Measurements from ENCODE around the gene NTM.

Gene NTM

GRCh38 chr11:131546218-131546895 lies 175.9 kb downstream of the NTM start:
- no peak overlapping the region for H3K4me3 ChIP-seq (replicated peaks in 1 of 2; ENCODE audit: low read depth in 2 of 2, low read length in 2 of 2)
- no peak for DNase-seq (ENCODE audit: low read depth in 2 of 2)

GRCh38 chr11:131549099-131549498 lies 178.7 kb downstream of the NTM start:
- H3K4me3 ChIP-seq (replicated peaks in 1 of 2; ENCODE audit: low read depth in 2 of 2, low read length in 2 of 2): no peak overlapping the region
- no peak for DNase-seq (ENCODE audit: low read depth in 2 of 2)
- TF ChIP-seq CTCF (IDR thresholded peaks at IDR 0.05; ENCODE audit: low read depth, low read length): no peak

More at GRCh38 chr11:131546218-131546895, 175.9 kb downstream of the NTM start:
- no peak for TF ChIP-seq CTCF (IDR thresholded peaks at IDR 0.05; ENCODE audit: low read depth, low read length)

GRCh38 chr11:131549770-131550169 lies 179.4 kb downstream of the NTM start:
- no peak for DNase-seq (ENCODE audit: low read depth in 2 of 2)
- TF ChIP-seq CTCF (IDR thresholded peaks at IDR 0.05; ENCODE audit: low read depth, low read length): no peak
- no peak overlapping the region for H3K4me3 ChIP-seq (replicated peaks in 1 of 2; ENCODE audit: low read depth in 2 of 2, low read length in 2 of 2)

- no peak for DNase-seq (ENCODE audit: low read depth in 2 of 2)
- H3K4me3 ChIP-seq (replicated peaks in 1 of 2; ENCODE audit: low read depth in 2 of 2, low read length in 2 of 2): no peak overlapping the region
- no peak for TF ChIP-seq CTCF (IDR thresholded peaks at IDR 0.05; ENCODE audit: low read depth, low read length)
Measured at GRCh38 chr11:131560287-131560686, 189.9 kb downstream of the NTM start.

GRCh38 chr11:131561501-131561900 lies 191.1 kb downstream of the NTM start:
- TF ChIP-seq CTCF (IDR thresholded peaks at IDR 0.05; ENCODE audit: low read depth, low read length): no peak
- no peak for DNase-seq (ENCODE audit: low read depth in 2 of 2)
- no peak overlapping the region for H3K4me3 ChIP-seq (replicated peaks in 1 of 2; ENCODE audit: low read depth in 2 of 2, low read length in 2 of 2)

- H3K4me3 ChIP-seq (replicated peaks in 1 of 2; ENCODE audit: low read depth in 2 of 2, low read length in 2 of 2): no peak overlapping the region
- no peak for DNase-seq (ENCODE audit: low read depth in 2 of 2)
- no peak for TF ChIP-seq CTCF (IDR thresholded peaks at IDR 0.05; ENCODE audit: low read depth, low read length)
Measured at GRCh38 chr11:131561972-131562371, 191.6 kb downstream of the NTM start.

GRCh38 chr11:131568318-131568717 lies 197.9 kb downstream of the NTM start:
- DNase-seq (ENCODE audit: low read depth in 2 of 2): no peak
- H3K4me3 ChIP-seq (replicated peaks in 1 of 2; ENCODE audit: low read depth in 2 of 2, low read length in 2 of 2): no peak overlapping the region
- TF ChIP-seq CTCF (IDR thresholded peaks at IDR 0.05; ENCODE audit: low read depth, low read length): no peak
